HEK293 (cell line): ENCODE data around the gene LELP1.

ENCODE experiments used
- CTCF ChIA-PET: fragments of 350-600 bp; formaldehyde crosslinking; extraction: SDS; loops from one replicate; lab custom pipeline; 2021; ENCODE audit warnings: antibody characterized with exemption; lab: Yijun Ruan, JAX
- POLR2A ChIA-PET: fragments of 300-600 bp; formaldehyde crosslinking; extraction: SDS; loops from one replicate; lab custom pipeline; 2020; ENCODE audit warnings: antibody characterized with exemption, inconsistent platforms; lab: Yijun Ruan, JAX
- H3K27ac ChIP-seq: fragments of 200-500 bp; sonication (Bioruptor generic); 2 replicates; pipeline ENCODE4 v1.5.1; 2014; ENCODE audit warnings: low read depth, low read length, control low read depth, inconsistent platforms; ENCODE audit errors: extremely low read depth
- H3K36me3 ChIP-seq, 2 experiments: fragments of 200-500 bp in 1 of 2; sonication (Bioruptor generic) in 1 of 2; 1 replicate in 1 of 2; 2 replicates in 1 of 2; pipeline ENCODE4 v1.5.1; 2014 to 2017; ENCODE audit warnings: inconsistent platforms in 2 of 2, low read length in 2 of 2; ENCODE audit not compliant: control insufficient read depth in 2 of 2, insufficient read depth in 1 of 2
- H3K4me1 ChIP-seq: fragments of 200-500 bp; sonication (Bioruptor generic); 2 replicates; pipeline ENCODE4 v1.5.1; 2014; ENCODE audit warnings: mild to moderate bottlenecking, low read length, inconsistent platforms; ENCODE audit not compliant: control insufficient read depth, insufficient read depth
- H3K4me3 ChIP-seq: 2 replicates; pipeline ENCODE4 v1.5.1; 2011; ENCODE audit warnings: low read depth, mild to moderate bottlenecking, control low read depth, low read length, moderate library complexity
- H3K9me3 ChIP-seq: fragments of 200-500 bp; sonication (Bioruptor generic); 2 replicates; pipeline ENCODE4 v1.5.1; 2014; ENCODE audit warnings: low read depth, low read length, inconsistent platforms; ENCODE audit not compliant: control insufficient read depth, insufficient read depth
- FEZF1 ChIP-seq: fragments of 450-650 bp; formaldehyde crosslinking; IDR thresholded peaks from 2 replicates; pipeline ENCODE4 v1.5.1; 2016; ENCODE audit warnings: missing biosample characterization, missing genetic modification characterization
- GFI1B ChIP-seq: fragments of 450-650 bp; formaldehyde crosslinking; IDR thresholded peaks from 2 replicates; pipeline ENCODE4 v1.5.1; 2016; ENCODE audit warnings: missing biosample characterization, missing genetic modification characterization
- KLF7 ChIP-seq: fragments of 450-650 bp; formaldehyde crosslinking; IDR thresholded peaks from 2 replicates; pipeline ENCODE4 v1.5.1; 2016; ENCODE audit warnings: missing biosample characterization, missing genetic modification characterization, borderline replicate concordance
- MEIS1 ChIP-seq: sonication (generic); formaldehyde crosslinking; IDR thresholded peaks from 2 replicates; pipeline ENCODE4 v1.8.1; 2022; ENCODE audit warnings: missing genetic modification reagents, mild to moderate bottlenecking, borderline replicate concordance
- MYNN ChIP-seq: fragments of 450-650 bp; formaldehyde crosslinking; IDR thresholded peaks from 2 replicates; pipeline ENCODE4 v1.5.1; 2016; ENCODE audit warnings: missing biosample characterization, missing genetic modification characterization, borderline replicate concordance
- PRDM1 ChIP-seq: fragments of 450-650 bp; formaldehyde crosslinking; IDR thresholded peaks from 2 replicates; pipeline ENCODE4; 2016; ENCODE audit warnings: missing biosample characterization, missing genetic modification characterization
- PRDM6 ChIP-seq: fragments of 450-650 bp; formaldehyde crosslinking; IDR thresholded peaks from 2 replicates; pipeline ENCODE4 v1.5.1; 2017; ENCODE audit warnings: missing biosample characterization, missing genetic modification characterization
- TRIM28 ChIP-seq: IDR thresholded peaks from 2 replicates; pipeline ENCODE4 v1.6.1; 2011; ENCODE audit warnings: low read length, control low read depth, borderline replicate concordance
- ZNF18 ChIP-seq: fragments of 450-650 bp; formaldehyde crosslinking; IDR thresholded peaks from 2 replicates; pipeline ENCODE4 v1.5.1; 2016; ENCODE audit warnings: missing biosample characterization, missing genetic modification characterization
- ZNF202 ChIP-seq: fragments of 450-650 bp; formaldehyde crosslinking; IDR thresholded peaks from 2 replicates; pipeline ENCODE4 v1.5.1; 2016; ENCODE audit warnings: missing biosample characterization, missing genetic modification characterization, borderline replicate concordance
- ZNF221 ChIP-seq: fragments of 450-650 bp; formaldehyde crosslinking; IDR thresholded peaks from 2 replicates; pipeline ENCODE4 v1.5.1; 2017; ENCODE audit warnings: missing biosample characterization, missing genetic modification characterization, borderline replicate concordance
- ZNF324 ChIP-seq: fragments of 450-650 bp; formaldehyde crosslinking; IDR thresholded peaks from 2 replicates; pipeline ENCODE4 v1.5.1; 2016; ENCODE audit warnings: missing biosample characterization, missing genetic modification characterization
- ZNF350 ChIP-seq: fragments of 450-650 bp; formaldehyde crosslinking; IDR thresholded peaks from 2 replicates; pipeline ENCODE4 v1.5.0; 2017; ENCODE audit warnings: missing biosample characterization, mild to moderate bottlenecking, missing genetic modification characterization
- ZNF513 ChIP-seq: fragments of 450-650 bp; IDR thresholded peaks from 2 replicates; pipeline ENCODE4 v1.5.1; 2018; ENCODE audit warnings: missing biosample characterization, missing genetic modification characterization
- ZNF555 ChIP-seq: fragments of 450-650 bp; formaldehyde crosslinking; conservative IDR thresholded peaks from 2 replicates; pipeline ENCODE4 v1.5.1; 2017; ENCODE audit warnings: missing biosample characterization, mild to moderate bottlenecking, missing genetic modification characterization, inconsistent platforms
- ZNF571 ChIP-seq: fragments of 450-650 bp; formaldehyde crosslinking; IDR thresholded peaks from 2 replicates; pipeline ENCODE4 v1.5.0; 2017; ENCODE audit warnings: missing biosample characterization, missing genetic modification characterization
- ZNF624 ChIP-seq: fragments of 450-650 bp; formaldehyde crosslinking; IDR thresholded peaks from 2 replicates; pipeline ENCODE4 v1.5.1; 2017; ENCODE audit warnings: missing biosample characterization, missing genetic modification characterization
- ZNF677 ChIP-seq: fragments of 450-650 bp; IDR thresholded peaks from 2 replicates; pipeline ENCODE4 v1.5.0; 2018; ENCODE audit warnings: missing biosample characterization, mild to moderate bottlenecking, missing genetic modification characterization, moderate library complexity
- ZNF830 ChIP-seq: fragments of 450-650 bp; IDR thresholded peaks from 2 replicates; pipeline ENCODE4 v1.5.0; 2018; ENCODE audit warnings: missing biosample characterization, missing genetic modification characterization, low read depth, mild to moderate bottlenecking, moderate library complexity
- TF ChIP-seq, protein P1 (sequence below): fragments of 450-650 bp; formaldehyde crosslinking; IDR thresholded peaks from 2 replicates; pipeline ENCODE4 v1.5.1; 2016; ENCODE audit warnings: missing biosample characterization, missing genetic modification characterization
- TF ChIP-seq, protein P2 (sequence below): fragments of 450-650 bp; formaldehyde crosslinking; IDR thresholded peaks from 2 replicates; pipeline ENCODE4 v1.5.1; 2017; ENCODE audit warnings: missing biosample characterization, missing genetic modification characterization
- TF ChIP-seq, protein P3 (sequence below): fragments of 450-650 bp; formaldehyde crosslinking; IDR thresholded peaks from 2 replicates; pipeline ENCODE4 v1.5.1; 2016; ENCODE audit warnings: missing biosample characterization, missing genetic modification characterization

Gene LELP1

DNA sequence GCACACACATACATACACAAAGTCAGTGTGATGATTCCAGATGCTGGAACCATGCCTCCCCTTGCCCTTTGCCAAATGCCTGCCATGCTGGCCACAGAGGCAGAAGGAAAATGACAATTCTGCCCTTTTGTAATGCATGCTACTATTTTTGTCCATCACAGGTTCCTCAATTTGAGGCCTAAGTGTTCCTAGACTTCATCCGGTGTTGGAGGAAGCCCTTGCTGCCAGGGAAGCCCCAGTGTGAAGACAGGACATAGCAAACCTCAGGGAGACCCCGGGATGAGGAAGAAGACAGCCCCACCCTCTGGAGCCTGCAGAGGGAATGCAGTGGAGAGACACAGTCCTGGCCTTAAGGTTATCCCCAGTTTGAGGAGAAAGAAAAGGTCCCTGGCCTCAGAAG lies 28.6 kb downstream of the LELP1 start:
- H3K27ac ChIP-seq, result no peak overlapping the region
- no peak overlapping the region for H3K4me3 ChIP-seq
- TF ChIP-seq, protein P1, sequence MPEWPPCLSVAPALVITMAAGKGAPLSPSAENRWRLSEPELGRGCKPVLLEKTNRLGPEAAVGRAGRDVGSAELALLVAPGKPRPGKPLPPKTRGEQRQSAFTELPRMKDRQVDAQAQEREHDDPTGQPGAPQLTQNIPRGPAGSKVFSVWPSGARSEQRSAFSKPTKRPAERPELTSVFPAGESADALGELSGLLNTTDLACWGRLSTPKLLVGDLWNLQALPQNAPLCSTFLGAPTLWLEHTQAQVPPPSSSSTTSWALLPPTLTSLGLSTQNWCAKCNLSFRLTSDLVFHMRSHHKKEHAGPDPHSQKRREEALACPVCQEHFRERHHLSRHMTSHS (tag by site-specific recombination), result no peak
- TF ChIP-seq ZNF571 (tag by site-specific recombination) (no peak), KLF7 (no peak), ZNF513 (tag by site-specific recombination) (no peak), ZNF324 (tag by site-specific recombination) (no peak), ZNF221 (tag by site-specific recombination) (no peak), ZNF624 (no peak), ZNF202 (no peak)
- ChIA-PET POLR2A (no interaction called here), CTCF (no interaction called here)
- no peaks in the 10 kb centered on the region for H3K4me1 ChIP-seq
- H3K36me3 ChIP-seq, result no peaks in the 10 kb centered on the region
- no peaks in the 10 kb centered on the region for H3K9me3 ChIP-seq

DNA sequence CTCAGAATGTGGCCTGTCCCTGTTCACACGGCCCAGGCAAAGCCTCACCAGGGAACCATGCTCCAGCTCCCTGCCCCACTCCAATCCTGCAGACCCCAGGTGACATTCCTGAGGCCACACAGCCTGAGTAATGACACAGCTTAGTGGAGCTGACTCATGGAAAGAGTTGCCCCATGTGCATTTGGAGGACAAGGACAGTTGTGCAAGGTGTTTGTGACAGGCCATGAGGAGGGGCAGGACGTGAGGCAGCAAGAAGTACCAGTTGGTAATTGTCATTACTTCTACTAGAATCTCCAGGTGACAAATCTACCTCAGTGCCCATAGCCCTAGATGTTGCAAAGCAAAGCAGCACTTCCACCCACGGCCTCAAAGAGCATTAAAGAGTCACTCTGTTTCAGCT lies 29.3 kb downstream of the LELP1 start:
- no peaks in the 10 kb centered on the region for H3K4me1 ChIP-seq
- ChIA-PET POLR2A (no interaction called here), CTCF (no interaction called here)
- H3K4me3 ChIP-seq, result no peak overlapping the region
- H3K27ac ChIP-seq, result no peak overlapping the region
- TF ChIP-seq PRDM1 (tag by site-specific recombination) (no peak), FEZF1 (tag by site-specific recombination) (no peak), TRIM28 (no peak), ZNF677 (tag by site-specific recombination) (no peak), ZNF555 (no peak), MEIS1 (no peak), MYNN (tag by site-specific recombination) (no peak), GFI1B (tag by site-specific recombination) (no peak)
- TF ChIP-seq, protein P2, sequence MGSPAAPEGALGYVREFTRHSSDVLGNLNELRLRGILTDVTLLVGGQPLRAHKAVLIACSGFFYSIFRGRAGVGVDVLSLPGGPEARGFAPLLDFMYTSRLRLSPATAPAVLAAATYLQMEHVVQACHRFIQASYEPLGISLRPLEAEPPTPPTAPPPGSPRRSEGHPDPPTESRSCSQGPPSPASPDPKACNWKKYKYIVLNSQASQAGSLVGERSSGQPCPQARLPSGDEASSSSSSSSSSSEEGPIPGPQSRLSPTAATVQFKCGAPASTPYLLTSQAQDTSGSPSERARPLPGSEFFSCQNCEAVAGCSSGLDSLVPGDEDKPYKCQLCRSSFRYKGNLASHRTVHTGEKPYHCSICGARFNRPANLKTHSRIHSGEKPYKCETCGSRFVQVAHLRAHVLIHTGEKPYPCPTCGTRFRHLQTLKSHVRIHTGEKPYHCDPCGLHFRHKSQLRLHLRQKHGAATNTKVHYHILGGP (tag by site-specific recombination), result no peak
- TF ChIP-seq, protein P3, sequence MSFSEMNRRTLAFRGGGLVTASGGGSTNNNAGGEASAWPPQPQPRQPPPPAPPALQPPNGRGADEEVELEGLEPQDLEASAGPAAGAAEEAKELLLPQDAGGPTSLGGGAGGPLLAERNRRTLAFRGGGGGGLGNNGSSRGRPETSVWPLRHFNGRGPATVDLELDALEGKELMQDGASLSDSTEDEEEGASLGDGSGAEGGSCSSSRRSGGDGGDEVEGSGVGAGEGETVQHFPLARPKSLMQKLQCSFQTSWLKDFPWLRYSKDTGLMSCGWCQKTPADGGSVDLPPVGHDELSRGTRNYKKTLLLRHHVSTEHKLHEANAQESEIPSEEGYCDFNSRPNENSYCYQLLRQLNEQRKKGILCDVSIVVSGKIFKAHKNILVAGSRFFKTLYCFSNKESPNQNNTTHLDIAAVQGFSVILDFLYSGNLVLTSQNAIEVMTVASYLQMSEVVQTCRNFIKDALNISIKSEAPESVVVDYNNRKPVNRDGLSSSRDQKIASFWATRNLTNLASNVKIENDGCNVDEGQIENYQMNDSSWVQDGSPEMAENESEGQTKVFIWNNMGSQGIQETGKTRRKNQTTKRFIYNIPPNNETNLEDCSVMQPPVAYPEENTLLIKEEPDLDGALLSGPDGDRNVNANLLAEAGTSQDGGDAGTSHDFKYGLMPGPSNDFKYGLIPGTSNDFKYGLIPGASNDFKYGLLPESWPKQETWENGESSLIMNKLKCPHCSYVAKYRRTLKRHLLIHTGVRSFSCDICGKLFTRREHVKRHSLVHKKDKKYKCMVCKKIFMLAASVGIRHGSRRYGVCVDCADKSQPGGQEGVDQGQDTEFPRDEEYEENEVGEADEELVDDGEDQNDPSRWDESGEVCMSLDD (tag by site-specific recombination), result no peak
- H3K9me3 ChIP-seq, result no peaks in the 10 kb centered on the region
- no peaks in the 10 kb centered on the region for H3K36me3 ChIP-seq

GRCh38 chr1:153233448-153233847 lies 30.2 kb downstream of the LELP1 start:
- Histone ChIP-seq H3K4me3 (no peak overlapping the region), H3K27ac (no peak overlapping the region), H3K36me3 (no peaks in the 10 kb centered on the region), H3K9me3 (no peaks in the 10 kb centered on the region), H3K4me1 (no peaks in the 10 kb centered on the region)
- POLR2A ChIA-PET, result no interaction called here
- CTCF ChIA-PET, result interaction anchor here (0.5 to 1.6 kb wide), 3 partner anchors 10 to 55 kb away, joined by 3 to 7 read pairs (median 3); no protein-coding TSS in a partner anchor
- TF ChIP-seq, protein P2 (tag by site-specific recombination), result no peak
- TF ChIP-seq PRDM6 (no peak), ZNF350 (no peak), ZNF830 (no peak), ZNF18 (tag by site-specific recombination) (no peak)
